ENCODE results near the gene UBP1.

DNA sequence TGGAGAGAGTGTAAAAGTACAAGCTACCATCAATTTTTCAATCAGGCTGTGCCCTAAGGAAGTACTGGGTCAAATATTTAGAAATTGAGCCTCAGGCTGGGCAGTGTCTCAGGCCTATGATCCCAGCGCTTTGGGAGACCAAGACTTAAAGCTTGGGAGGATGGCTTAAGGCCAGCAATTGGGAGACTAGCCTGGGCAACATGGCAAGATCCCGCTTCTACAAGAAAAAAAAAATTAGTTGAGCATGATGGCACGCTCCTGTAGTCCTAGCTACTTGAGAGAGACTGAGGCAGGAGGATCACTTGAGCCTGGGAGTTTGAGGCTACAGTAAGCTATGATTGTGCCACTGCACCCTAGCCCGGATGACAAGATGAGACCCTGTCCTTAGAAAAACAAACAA is 2.0 kb upstream of the UBP1 start:
- TF ChIP-seq, protein P1, sequence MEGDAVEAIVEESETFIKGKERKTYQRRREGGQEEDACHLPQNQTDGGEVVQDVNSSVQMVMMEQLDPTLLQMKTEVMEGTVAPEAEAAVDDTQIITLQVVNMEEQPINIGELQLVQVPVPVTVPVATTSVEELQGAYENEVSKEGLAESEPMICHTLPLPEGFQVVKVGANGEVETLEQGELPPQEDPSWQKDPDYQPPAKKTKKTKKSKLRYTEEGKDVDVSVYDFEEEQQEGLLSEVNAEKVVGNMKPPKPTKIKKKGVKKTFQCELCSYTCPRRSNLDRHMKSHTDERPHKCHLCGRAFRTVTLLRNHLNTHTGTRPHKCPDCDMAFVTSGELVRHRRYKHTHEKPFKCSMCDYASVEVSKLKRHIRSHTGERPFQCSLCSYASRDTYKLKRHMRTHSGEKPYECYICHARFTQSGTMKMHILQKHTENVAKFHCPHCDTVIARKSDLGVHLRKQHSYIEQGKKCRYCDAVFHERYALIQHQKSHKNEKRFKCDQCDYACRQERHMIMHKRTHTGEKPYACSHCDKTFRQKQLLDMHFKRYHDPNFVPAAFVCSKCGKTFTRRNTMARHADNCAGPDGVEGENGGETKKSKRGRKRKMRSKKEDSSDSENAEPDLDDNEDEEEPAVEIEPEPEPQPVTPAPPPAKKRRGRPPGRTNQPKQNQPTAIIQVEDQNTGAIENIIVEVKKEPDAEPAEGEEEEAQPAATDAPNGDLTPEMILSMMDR (IDR thresholded peaks at IDR 0.05): no peak
- no peak for TF ChIP-seq EZH2 (IDR thresholded peaks at IDR 0.05; ENCODE audit: borderline replicate concordance, insufficient read depth, low read depth, low read length, poor library complexity, severe bottlenecking)
